ENCODE measurements around the gene ERMARD.

GRCh38 chr6:169798764-169799473 lies 47.5 kb downstream of the ERMARD start:
- TF ChIP-seq CTCF (conservative IDR thresholded peaks at IDR 0.05; ENCODE audit: low read depth, low read length) (no peak), EZH2 (IDR thresholded peaks at IDR 0.05; ENCODE audit: borderline replicate concordance, low read depth, low read length, poor library complexity, severe bottlenecking) (no peak)
